Karpas-422 (cell line): ENCODE measurements around the gene CELF5. TPM values are rescaled to one million over a fixed set of nuclear protein-coding genes. Genes with fewer than 3 reads are reported as not detected.

Experiments
- DNase-seq: peaks from one replicate; pipeline ENCODE4 v3.0.0-alpha.2; 2015
- H2AFZ ChIP-seq: fragments of 200-600 bp; sonication (generic); 2 replicates; pipeline ENCODE4 v1.6.1; 2014; ENCODE audit warnings: antibody characterized with exemption, low read length, mixed read lengths
- H3K27ac ChIP-seq: fragments of 200-600 bp; sonication (generic); 2 replicates; pipeline ENCODE4 v1.5.1; 2014; ENCODE audit warnings: mild to moderate bottlenecking, low read length, moderate library complexity
- H3K27me3 ChIP-seq: fragments of 200-600 bp; sonication (generic); 2 replicates; pipeline ENCODE4 v1.6.1; 2014; ENCODE audit warnings: low read length, mixed read lengths
- H3K36me3 ChIP-seq: fragments of 200-600 bp; sonication (generic); 2 replicates; pipeline ENCODE4 v1.6.1; 2014; ENCODE audit warnings: low read length, mixed read lengths; ENCODE audit not compliant: insufficient read depth
- H3K4me1 ChIP-seq: fragments of 200-600 bp; sonication (generic); 2 replicates; pipeline ENCODE4 v1.6.1; 2014; ENCODE audit warnings: mild to moderate bottlenecking, low read length, mixed read lengths
- H3K4me2 ChIP-seq: fragments of 200-600 bp; sonication (generic); 2 replicates; pipeline ENCODE4 v1.6.1; 2014; ENCODE audit warnings: low read length, low read depth, mild to moderate bottlenecking; ENCODE audit not compliant: poor library complexity, severe bottlenecking
- H3K4me3 ChIP-seq: fragments of 200-600 bp; sonication (generic); 2 replicates; pipeline ENCODE4 v1.5.1; 2014; ENCODE audit warnings: mild to moderate bottlenecking, antibody characterized with exemption, low read length, mixed read lengths
- H3K79me2 ChIP-seq: fragments of 200-600 bp; sonication (generic); 2 replicates; pipeline ENCODE4 v1.6.1; 2014; ENCODE audit warnings: mild to moderate bottlenecking, low read length, mixed read lengths
- H3K9ac ChIP-seq: fragments of 200-600 bp; sonication (generic); 2 replicates; pipeline ENCODE4 v1.6.0; 2014; ENCODE audit warnings: low read length
- H3K9me2 ChIP-seq: fragments of 200-600 bp; sonication (generic), shearing (Covaris generic); replicated peaks from 2 replicates; pipeline ENCODE4 v1.6.0; 2014; ENCODE audit warnings: mild to moderate bottlenecking, low read length, moderate library complexity; ENCODE audit not compliant: insufficient read depth
- H3K9me3 ChIP-seq: fragments of 300-700, 200-600 bp; sonication (generic); 2 replicates; pipeline ENCODE4 v1.6.1; 2014; ENCODE audit warnings: low read length, mixed read lengths
- H4K20me1 ChIP-seq: fragments of 200-600 bp; sonication (generic); 2 replicates; pipeline ENCODE4 v1.6.1; 2014; ENCODE audit warnings: mild to moderate bottlenecking, antibody characterized with exemption, low read length, low read depth; ENCODE audit not compliant: insufficient read depth
- total RNA-seq: library from RNA; depleted of rRNA; stranded (reverse); fragments of >200 nt; shearing (Covaris generic); gene quantifications from 2 replicates; pipeline ENCODE4 v1.2.3, GENCODE V29; 2014; ENCODE audit warnings: low replicate concordance

The CELF5 gene
- total RNA-seq, 1 experiment from 2014 or later = not detected

- Histone ChIP-seq H2AFZ (no peak overlapping the region), H3K79me2 (peaks cover 32% of the 10 kb centered on the region), H3K9me2 (no peaks in the 10 kb centered on the region), H3K4me2 (no peak overlapping the region), H3K4me1 (no peaks in the 10 kb centered on the region), H3K4me3 (no peak overlapping the region), H3K36me3 (no peaks in the 10 kb centered on the region), H3K27ac (no peak overlapping the region), H3K27me3 (no peaks in the 10 kb centered on the region), H4K20me1 (peaks cover 27% of the 10 kb centered on the region), H3K9ac (no peak overlapping the region), H3K9me3 (no peaks in the 10 kb centered on the region)
- DNase-seq = no peak
Measured at GRCh38 chr19:3193256-3194105, 31.0 kb upstream of the CELF5 start.

DNA sequence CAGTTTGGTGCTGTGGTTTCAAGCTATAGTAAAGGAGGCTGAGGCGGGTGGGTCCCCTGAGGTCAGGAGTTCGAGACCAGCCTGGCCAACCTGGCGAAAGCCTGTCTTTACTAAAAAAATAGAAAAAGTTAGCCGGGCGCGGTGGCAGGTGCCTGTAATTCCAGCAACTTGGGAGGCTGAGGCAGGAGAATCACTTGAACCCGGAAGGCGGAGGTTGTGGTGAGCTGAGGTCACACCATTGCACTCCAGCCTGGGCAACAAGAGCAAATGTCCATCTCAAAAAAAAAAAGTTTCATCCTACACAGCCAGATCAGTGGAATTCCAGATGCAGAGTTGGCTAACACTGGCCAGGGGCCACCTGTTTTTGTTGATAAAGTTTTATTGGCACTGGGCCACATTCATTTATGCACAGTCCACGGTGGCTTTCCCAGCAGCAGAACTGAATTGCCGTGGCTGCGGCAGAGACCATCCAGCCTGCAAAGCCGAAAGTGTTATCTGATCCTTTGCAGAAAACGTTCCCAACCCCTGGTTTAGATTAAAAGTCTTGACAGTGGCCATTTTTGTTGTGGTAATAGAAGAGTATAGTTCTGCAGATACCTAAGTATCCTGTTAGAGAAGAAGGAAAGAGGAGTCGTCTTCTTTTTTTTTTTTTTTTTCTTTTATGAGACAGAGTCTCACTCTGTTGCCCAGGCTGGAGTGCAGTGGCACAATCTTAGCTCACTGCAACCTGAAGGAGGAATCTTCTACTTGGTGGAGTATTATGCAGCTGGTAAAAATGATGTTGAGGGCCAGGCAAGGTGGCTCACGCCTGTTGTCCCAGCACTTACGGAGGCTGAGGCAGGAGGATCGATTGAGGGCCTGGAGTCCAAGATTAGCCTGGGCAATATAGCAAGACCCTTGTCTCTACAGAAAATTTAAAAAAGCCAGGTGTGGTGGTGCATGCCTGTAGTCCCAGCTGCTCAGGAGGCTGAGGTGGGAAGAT is 30.1 kb upstream of the CELF5 start:
- H3K36me3 ChIP-seq = no peaks in the 10 kb centered on the region

GRCh38 chr19:3196064-3196932 is 28.2 kb upstream of the CELF5 start:
- Histone ChIP-seq H3K79me2 (peaks cover 4% of the 10 kb centered on the region), H3K4me1 (no peaks in the 10 kb centered on the region), H3K27ac (no peak overlapping the region), H3K36me3 (no peaks in the 10 kb centered on the region), H2AFZ (no peak overlapping the region), H3K4me3 (no peak overlapping the region), H4K20me1 (0 out of 2 replicates have a peak, but pooled peaks cover 9% of the 10 kb centered on the region), H3K27me3 (no peaks in the 10 kb centered on the region), H3K4me2 (no peak overlapping the region), H3K9me2 (no peaks in the 10 kb centered on the region), H3K9ac (no peak overlapping the region), H3K9me3 (no peaks in the 10 kb centered on the region)
- no peak for DNase-seq

More for the DNA sequence above, 30.1 kb upstream of the CELF5 start:
- Histone ChIP-seq H3K4me2 (no peak overlapping the region), H3K27ac (no peak overlapping the region), H2AFZ (no peak overlapping the region), H3K4me3 (no peak overlapping the region), H3K4me1 (no peaks in the 10 kb centered on the region), H3K9me2 (no peaks in the 10 kb centered on the region), H3K9me3 (no peaks in the 10 kb centered on the region), H3K27me3 (no peaks in the 10 kb centered on the region), H4K20me1 (peaks cover 18% of the 10 kb centered on the region), H3K9ac (no peak overlapping the region), H3K79me2 (peaks cover 23% of the 10 kb centered on the region)
- no peak for DNase-seq

DNA sequence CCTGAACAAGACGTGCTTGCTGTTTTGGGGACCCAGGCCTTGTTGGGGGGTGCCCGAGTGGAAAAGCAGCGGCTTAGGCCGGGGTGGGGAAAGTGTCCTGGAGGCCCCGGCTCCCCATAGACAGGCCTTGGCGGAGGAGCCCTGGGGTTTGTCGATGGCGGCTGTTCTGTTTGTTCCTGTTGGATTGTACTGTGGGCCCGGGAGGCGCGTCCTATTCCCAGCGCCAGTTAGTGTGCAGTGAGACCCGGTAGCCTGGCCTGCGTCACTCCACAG is 27.6 kb upstream of the CELF5 start:
- Histone ChIP-seq H3K9me2 (no peaks in the 10 kb centered on the region), H3K4me1 (no peaks in the 10 kb centered on the region), H3K9ac (no peak overlapping the region), H3K27me3 (no peaks in the 10 kb centered on the region), H3K27ac (no peak overlapping the region), H3K36me3 (no peaks in the 10 kb centered on the region), H4K20me1 (0 out of 2 replicates have a peak, but pooled peaks cover 7% of the 10 kb centered on the region), H2AFZ (no peak overlapping the region), H3K79me2 (no peaks in the 10 kb centered on the region; the same call in 1 of the 2 replicates), H3K4me2 (no peak overlapping the region), H3K9me3 (no peaks in the 10 kb centered on the region), H3K4me3 (no peak overlapping the region)
- DNase-seq = no peak

GRCh38 chr19:3198901-3199700 is 25.4 kb upstream of the CELF5 start:
- H2AFZ ChIP-seq = no peak overlapping the region
- H3K36me3 ChIP-seq = no peaks in the 10 kb centered on the region
- H3K9me2 ChIP-seq = no peaks in the 10 kb centered on the region
- no peak overlapping the region for H3K4me3 ChIP-seq
- H3K27ac ChIP-seq = no peak overlapping the region
- no peaks in the 10 kb centered on the region for H3K79me2 ChIP-seq
- H4K20me1 ChIP-seq = 0 out of 2 replicates have a peak, but pooled peaks cover 5% of the 10 kb centered on the region
- no peaks in the 10 kb centered on the region for H3K4me1 ChIP-seq
- H3K27me3 ChIP-seq = no peaks in the 10 kb centered on the region
- H3K9ac ChIP-seq = no peak overlapping the region
- no peak for DNase-seq
- no peak overlapping the region for H3K4me2 ChIP-seq
- no peaks in the 10 kb centered on the region for H3K9me3 ChIP-seq

DNA sequence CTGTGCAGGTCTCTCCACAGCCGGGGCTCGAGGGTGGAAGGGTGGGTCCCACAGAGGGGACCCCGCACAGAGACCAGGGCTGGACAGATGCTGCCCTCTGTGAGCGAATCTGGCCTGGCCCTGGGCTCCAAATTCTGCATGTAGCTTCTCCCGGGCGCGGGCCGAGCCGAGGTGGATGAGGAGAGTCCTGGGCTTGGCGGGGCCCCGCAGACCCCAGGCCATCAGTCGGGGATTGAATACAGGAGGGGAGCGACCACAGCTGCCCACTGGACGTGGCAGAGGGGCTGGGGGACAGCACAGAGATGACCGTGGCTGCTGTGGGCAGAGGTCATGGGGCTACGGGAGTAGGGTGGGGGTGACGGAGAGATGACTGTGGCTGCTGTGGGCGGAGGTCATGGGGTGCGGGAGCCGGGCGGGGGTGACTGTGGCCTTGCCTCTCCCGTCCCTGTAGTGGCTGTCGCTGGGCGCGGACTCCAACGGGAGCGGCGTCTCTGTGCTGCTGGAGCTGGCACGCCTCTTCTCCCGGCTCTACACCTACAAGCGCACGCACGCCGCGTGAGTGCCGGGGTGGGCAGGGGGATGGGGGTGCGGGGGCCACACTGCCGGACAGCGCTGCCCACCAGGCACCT is 23.3 kb upstream of the CELF5 start:
- no peak overlapping the region for H3K4me2 ChIP-seq
- no peaks in the 10 kb centered on the region for H3K9me3 ChIP-seq
- H3K9ac ChIP-seq = no peak overlapping the region
- no peaks in the 10 kb centered on the region for H3K79me2 ChIP-seq
- no peak overlapping the region for H2AFZ ChIP-seq
- H4K20me1 ChIP-seq = no peaks in the 10 kb centered on the region
- H3K27ac ChIP-seq = no peak overlapping the region
- H3K4me1 ChIP-seq = no peaks in the 10 kb centered on the region
- H3K9me2 ChIP-seq = no peaks in the 10 kb centered on the region
- no peak for DNase-seq
- H3K27me3 ChIP-seq = no peaks in the 10 kb centered on the region
- H3K36me3 ChIP-seq = no peaks in the 10 kb centered on the region
- no peak overlapping the region for H3K4me3 ChIP-seq

- H4K20me1 ChIP-seq = no peaks in the 10 kb centered on the region
- H3K27me3 ChIP-seq = no peaks in the 10 kb centered on the region
- no peaks in the 10 kb centered on the region for H3K79me2 ChIP-seq
- H3K4me2 ChIP-seq = no peak overlapping the region
- H3K9me3 ChIP-seq = no peaks in the 10 kb centered on the region
- no peaks in the 10 kb centered on the region for H3K4me1 ChIP-seq
- H2AFZ ChIP-seq = no peak overlapping the region
- no peak overlapping the region for H3K9ac ChIP-seq
- H3K9me2 ChIP-seq = no peaks in the 10 kb centered on the region
- no peaks in the 10 kb centered on the region for H3K36me3 ChIP-seq
- no peak overlapping the region for H3K27ac ChIP-seq
- DNase-seq = no peak
- H3K4me3 ChIP-seq = no peak overlapping the region
Measured at GRCh38 chr19:3201911-3202310, 22.6 kb upstream of the CELF5 start.
